HG03097 (cell line): ENCODE results near the gene PPIF.
"Not testable (repeated sequence)": the region's sequence is repeated elsewhere in the genome, so short reads cannot be mapped to it uniquely, and the experiment has no call there.

Source experiments
- ATAC-seq: cut with Tn5 transposase; IDR thresholded peaks from one replicate; pipeline ENCODE4 v1.9.1; 2021; ENCODE audit not compliant: unreplicated experiment, low FRiP score

Gene PPIF

GRCh38 chr10:79329529-79329928, 17.7 kb upstream of the PPIF start:
- no peak for ATAC-seq

DNA sequence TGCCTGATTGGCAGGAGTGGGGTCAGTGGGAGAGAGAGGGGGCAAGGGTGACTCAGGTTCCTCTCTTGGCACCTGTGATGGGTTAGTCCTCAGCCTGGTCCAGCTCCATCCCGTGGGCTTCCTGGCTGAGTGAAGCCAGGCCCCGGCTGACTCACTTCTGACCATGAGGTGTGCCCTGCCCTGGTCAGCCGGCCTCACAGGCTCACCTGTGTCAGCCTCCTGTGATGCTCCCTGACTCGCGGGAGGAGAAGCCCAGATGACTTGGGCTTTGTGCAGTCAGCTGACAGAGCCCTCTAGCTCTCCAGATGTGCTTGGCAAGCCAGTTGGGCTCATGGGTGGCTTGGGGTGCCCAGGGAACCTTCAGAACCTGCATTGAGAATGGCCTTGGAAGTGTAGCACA, 16.0 kb upstream of the PPIF start:
- peak; percentile 11 for ATAC-seq

- ATAC-seq: peak; percentile 70
Observed at GRCh38 chr10:79331709-79332108, 15.6 kb upstream of the PPIF start.

- not testable (repeated sequence) for ATAC-seq
Observed at GRCh38 chr10:79332610-79333315, 14.5 kb upstream of the PPIF start.

GRCh38 chr10:79333513-79333912, 13.8 kb upstream of the PPIF start:
- no peak for ATAC-seq

DNA sequence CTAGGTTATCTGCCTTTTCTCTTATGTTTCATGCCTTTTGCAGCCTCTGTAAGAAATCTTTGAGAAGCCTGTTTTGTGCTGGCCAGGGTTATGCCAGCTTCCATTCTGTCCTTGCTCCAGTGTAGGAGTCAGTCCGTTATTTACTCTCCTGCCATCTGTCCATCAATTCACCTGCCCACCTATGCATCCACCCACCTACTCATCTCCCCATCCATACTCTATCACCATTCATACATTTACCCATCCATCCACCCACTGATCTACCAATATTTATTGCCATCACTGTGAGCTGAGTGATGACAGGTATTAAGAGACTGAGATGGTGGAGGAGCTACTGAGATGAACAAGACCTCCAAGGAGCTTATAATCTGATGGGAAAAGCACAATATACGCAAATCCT, 12.7 kb upstream of the PPIF start:
- ATAC-seq: no peak

DNA sequence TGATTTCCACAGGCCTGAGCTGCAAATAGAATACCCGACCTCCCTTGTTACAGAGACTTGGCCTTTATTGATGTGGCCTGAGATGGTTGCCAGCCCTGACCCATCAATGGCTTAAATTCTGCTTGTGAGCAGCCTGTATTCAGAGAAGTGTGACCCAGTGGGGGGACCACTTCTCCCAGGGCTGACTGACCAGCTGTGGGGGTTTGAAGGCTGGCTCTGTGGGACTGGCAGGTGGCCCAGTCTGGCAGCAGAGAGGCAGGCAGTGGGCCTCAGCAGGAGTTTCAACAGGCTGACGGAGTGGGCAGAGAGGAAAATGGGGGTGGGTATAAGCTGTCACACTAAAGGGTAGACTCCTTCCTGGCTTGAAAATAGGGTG, 12.2 kb upstream of the PPIF start:
- ATAC-seq: no peak

- ATAC-seq: no peak
Observed at GRCh38 chr10:79335470-79336235, 11.6 kb upstream of the PPIF start.

GRCh38 chr10:79336276-79336675, 11.0 kb upstream of the PPIF start:
- no peak for ATAC-seq

DNA sequence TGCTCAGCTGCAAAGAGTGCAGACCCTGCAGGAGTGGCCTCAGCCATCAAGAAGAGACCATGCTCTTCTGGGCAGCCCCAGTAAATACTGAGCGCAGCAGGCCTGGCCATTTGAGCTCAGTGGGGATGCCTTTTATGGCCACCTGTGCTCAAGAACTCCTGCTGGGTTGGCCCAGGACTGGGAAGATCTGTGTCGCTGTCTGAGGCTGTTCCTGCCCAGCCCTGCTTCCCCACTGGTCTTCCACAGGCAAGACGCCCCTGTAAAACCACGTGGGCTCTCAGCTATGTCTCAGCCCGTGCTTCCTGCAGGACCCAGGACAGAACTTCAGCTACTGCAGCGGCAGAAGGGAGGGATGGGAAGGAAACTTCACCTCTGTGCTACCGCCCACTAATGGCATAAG, 10.5 kb upstream of the PPIF start:
- no peak for ATAC-seq

GRCh38 chr10:79337783-79338469, 9.3 kb upstream of the PPIF start:
- not testable (repeated sequence) for ATAC-seq

GRCh38 chr10:79339266-79339665, 8.0 kb upstream of the PPIF start:
- no peak for ATAC-seq

- ATAC-seq: no peak
Observed at GRCh38 chr10:79340646-79341244, 6.5 kb upstream of the PPIF start.

GRCh38 chr10:79342295-79342761, 4.9 kb upstream of the PPIF start:
- no peak for ATAC-seq

DNA sequence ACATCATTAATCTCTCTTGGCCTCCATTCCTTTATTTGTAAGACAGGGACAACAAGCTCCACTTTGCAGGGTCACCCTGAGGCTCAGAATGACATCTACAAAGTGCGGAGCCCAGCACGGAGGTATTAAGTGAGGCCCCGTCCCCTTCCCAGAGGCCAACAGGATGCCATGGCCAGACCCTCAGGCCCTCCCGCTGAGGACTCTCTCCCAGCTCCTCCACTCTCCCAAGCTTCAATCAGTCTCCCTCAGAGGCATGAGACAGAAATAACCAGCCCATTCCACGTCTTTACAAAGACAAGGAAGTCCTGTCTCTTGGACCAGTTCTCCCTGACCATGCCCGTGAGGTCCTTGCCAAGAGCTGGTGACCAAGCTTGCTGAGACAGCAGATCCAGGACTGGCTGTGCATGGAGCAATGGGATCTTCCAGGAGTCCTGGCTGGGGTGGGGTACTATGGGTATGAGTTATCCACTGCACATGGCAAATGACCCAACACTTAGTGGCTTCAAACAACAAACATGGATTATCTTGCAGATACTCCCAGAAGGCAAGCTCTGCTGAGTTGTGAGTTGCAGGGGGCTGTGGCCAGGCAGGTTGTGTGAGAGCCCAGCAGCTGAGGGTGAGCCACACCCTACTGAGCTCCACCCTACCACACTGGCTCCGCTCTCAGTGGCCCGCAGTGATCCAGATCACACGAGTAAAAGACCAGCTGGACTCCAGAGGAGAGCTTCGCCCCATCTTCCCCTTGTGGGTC, 4.3 kb upstream of the PPIF start:
- no peak for ATAC-seq

DNA sequence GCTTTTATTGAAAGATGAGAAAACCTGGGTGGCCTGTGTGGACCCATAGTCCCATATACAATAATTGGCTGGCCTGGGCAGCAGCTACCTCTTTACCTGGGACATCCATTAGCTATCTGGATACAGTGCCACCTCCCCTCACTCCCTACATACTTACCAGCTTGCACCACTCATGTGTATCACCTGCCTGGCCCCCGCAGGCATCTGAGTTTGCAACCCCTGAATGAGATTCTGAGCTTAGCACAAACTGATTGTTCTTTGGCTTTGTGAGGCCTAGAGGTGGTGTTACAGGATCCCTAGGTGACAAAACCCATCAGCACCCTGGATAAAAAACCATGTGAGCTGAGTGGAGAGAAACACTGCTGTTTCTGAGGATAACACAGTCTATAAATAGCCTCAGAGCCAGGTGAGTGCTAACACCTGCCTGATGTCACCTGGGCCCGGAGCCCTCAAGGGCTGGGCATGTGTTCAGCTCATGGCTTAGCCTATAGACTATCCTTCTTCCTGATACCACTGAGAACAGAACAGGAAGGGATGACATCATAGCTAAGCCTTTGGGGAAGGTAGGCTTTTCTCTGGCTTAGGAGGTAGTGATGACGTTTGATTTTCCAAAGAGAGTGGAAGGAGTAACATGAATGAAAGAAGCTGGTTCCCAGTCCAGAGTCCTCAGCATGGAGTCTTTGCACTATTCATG, 2.6 kb upstream of the PPIF start:
- no peak for ATAC-seq

- ATAC-seq: no peak
Observed at GRCh38 chr10:79345241-79346011, 1.8 kb upstream of the PPIF start.

GRCh38 chr10:79346012-79346340, 1.3 kb upstream of the PPIF start:
- no peak for ATAC-seq
